ENCODE results near the gene CDH4.

Gene CDH4

DNA sequence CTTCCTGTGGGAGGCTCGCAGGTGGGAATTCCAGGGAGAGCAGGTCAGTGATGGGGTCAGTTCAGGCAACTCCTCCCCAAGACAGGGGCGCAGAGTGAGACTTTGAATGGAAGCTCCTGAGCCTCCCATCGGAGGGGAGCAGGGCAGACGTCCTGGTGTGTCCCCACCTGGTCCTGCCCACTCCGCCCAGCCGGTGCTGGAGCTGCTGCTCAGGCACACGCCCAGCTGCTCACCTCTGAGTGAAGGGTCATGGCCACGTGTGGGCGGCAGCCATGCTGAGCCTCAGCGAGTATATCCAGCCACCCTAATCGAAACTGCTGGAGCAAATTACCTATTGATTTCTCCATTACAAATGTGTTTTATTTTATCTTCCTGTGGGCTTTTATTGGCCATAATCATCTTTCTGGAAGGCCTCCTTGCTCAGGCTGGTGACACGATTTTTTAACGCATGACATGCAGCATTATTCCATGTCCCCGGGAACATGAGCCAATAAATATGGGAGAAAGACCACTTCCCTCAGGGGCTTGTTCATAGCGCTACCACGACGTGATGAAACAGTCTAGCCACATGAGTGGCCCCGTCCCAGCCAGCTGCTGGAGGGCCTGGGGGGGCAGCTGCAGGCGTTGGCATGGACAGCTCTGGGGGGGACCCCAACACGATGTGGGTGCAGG, 665.5 kb downstream of the CDH4 start:
- no peaks in the 10 kb centered on the region for H3K4me1 Mint-ChIP-seq
- no peak overlapping the region for H3K4me3 Mint-ChIP-seq
- peaks cover 5% of the 10 kb centered on the region for H3K27me3 Mint-ChIP-seq
- no peaks in the 10 kb centered on the region for H3K9me3 Mint-ChIP-seq
- no peaks in the 10 kb centered on the region for H3K36me3 Mint-ChIP-seq
- H3K27ac Mint-ChIP-seq: no peak overlapping the region

- H3K9me3 Mint-ChIP-seq: no peaks in the 10 kb centered on the region
- H3K4me3 Mint-ChIP-seq: no peak overlapping the region
- H3K27me3 Mint-ChIP-seq: peaks cover 5% of the 10 kb centered on the region
- H3K36me3 Mint-ChIP-seq: no peaks in the 10 kb centered on the region
- H3K27ac Mint-ChIP-seq: no peak overlapping the region
- H3K4me1 Mint-ChIP-seq: no peaks in the 10 kb centered on the region
These were observed 666.5 kb downstream of the CDH4 start for GRCh38 chr20:61918548-61918947.

DNA sequence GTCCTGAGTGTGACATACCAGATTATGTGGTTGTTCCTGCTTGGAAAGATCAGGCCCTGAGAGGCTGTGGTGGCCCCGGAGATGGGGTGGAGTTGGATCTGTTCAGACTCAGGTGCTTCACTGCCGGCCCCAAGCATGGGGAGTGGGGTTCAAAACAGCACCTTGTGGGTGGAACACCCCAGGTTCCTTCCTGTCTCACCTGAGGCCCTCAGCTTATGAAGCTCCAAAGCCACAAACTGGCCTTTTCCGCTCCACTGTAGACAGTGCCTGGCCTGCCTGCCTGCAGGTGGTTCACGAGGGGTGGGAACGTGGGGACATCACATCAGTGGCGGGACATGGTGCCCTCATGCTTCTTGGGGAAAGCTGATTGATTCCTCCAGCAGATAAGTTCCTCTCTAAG, 667.2 kb downstream of the CDH4 start:
- H3K4me3 Mint-ChIP-seq: no peak overlapping the region
- peaks cover 4% of the 10 kb centered on the region for H3K27me3 Mint-ChIP-seq
- H3K9me3 Mint-ChIP-seq: no peaks in the 10 kb centered on the region
- no peaks in the 10 kb centered on the region for H3K4me1 Mint-ChIP-seq
- no peaks in the 10 kb centered on the region for H3K36me3 Mint-ChIP-seq
- H3K27ac Mint-ChIP-seq: no peak overlapping the region

DNA sequence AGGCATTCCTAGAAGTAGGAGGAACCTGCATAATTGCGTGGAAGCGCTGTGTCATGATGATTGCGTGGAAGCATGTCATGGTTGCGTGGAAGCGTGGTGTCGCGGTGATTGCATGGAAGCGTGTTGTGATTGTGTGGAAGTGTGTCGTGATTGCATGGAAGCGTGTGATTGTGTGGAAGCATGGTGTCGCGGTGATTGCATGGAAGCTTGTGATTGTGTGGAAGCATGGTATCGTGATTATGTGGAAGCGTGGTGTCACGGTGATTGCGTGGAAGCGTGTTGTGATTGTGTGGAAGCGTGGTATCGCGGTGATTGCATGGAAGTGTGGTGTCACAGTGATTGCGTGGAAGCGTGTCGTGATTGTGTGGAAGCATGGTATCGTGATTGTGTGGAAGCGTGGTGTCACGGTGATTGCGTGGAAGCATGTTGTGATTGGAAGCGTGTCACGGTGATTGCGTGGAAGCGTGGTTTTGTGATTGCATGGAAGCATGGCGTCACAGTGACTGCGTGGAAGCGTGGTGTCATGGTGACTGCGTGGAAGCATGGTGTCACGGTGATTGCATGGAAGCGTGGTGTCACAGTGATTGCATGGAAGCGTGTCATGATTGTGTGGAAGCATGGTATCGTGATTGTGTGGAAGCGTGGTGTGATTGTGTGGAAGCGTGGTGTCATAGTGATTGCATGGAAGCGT, 667.8 kb downstream of the CDH4 start:
- Mint-ChIP-seq H3K27me3 (peaks cover 2% of the 10 kb centered on the region), H3K4me1 (no peaks in the 10 kb centered on the region), H3K36me3 (no peaks in the 10 kb centered on the region), H3K27ac (no peak overlapping the region), H3K9me3 (no peaks in the 10 kb centered on the region), H3K4me3 (no peak overlapping the region)

DNA sequence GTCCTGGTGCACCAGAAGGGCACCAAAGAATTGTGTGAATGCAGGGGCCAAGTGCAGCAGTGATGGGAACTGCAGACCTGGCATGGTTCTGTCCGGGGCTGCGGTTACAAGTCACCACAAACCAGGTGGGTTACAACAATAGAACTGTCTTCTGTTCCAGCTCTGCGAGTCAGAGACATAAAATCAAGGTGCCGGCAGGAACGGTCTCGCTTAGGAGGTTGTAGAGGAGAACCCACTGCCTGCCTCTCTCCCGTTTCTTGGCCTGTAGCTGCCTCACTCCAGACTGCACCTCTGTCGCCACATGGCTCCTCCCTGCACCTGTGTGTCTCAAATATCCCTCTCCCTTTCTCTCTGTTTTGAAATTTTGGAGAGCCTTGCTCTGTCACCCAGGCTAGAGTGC, 670.4 kb downstream of the CDH4 start:
- Mint-ChIP-seq H3K27ac (no peak overlapping the region), H3K4me3 (no peak overlapping the region), H3K36me3 (no peaks in the 10 kb centered on the region), H3K4me1 (no peaks in the 10 kb centered on the region), H3K9me3 (no peaks in the 10 kb centered on the region), H3K27me3 (no peaks in the 10 kb centered on the region)

DNA sequence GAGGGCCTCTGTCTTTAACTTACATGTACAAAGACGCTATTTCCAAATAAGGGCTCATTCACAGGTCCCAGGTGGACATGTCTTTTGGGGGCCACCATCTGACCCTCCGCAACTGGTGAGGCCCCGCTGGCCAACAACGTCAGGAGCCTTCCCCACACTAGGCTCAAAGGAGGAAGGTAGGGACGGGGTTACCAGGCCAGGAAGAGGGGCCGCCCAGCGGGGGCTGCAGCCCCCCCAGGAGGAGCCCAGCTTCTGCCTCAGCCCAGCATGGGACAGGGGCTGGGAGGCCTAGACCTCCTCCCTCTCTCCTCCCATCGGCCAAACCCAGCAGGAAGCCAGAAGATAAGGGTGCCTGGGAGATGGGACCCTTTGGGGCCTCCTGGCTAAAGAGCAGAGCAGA, 670.9 kb downstream of the CDH4 start:
- no peak overlapping the region for H3K4me3 Mint-ChIP-seq
- H3K27me3 Mint-ChIP-seq: no peaks in the 10 kb centered on the region
- H3K4me1 Mint-ChIP-seq: no peaks in the 10 kb centered on the region
- no peak overlapping the region for H3K27ac Mint-ChIP-seq
- no peaks in the 10 kb centered on the region for H3K36me3 Mint-ChIP-seq
- H3K9me3 Mint-ChIP-seq: no peaks in the 10 kb centered on the region

GRCh38 chr20:61923371-61924166, 671.5 kb downstream of the CDH4 start:
- Mint-ChIP-seq H3K4me1 (no peaks in the 10 kb centered on the region), H3K9me3 (no peaks in the 10 kb centered on the region), H3K27ac (no peak overlapping the region), H3K27me3 (no peaks in the 10 kb centered on the region), H3K4me3 (no peak overlapping the region), H3K36me3 (no peaks in the 10 kb centered on the region)

GRCh38 chr20:61924211-61924857, 672.3 kb downstream of the CDH4 start:
- Mint-ChIP-seq H3K27ac (no peak overlapping the region), H3K9me3 (no peaks in the 10 kb centered on the region), H3K27me3 (no peaks in the 10 kb centered on the region), H3K36me3 (no peaks in the 10 kb centered on the region), H3K4me1 (no peaks in the 10 kb centered on the region), H3K4me3 (no peak overlapping the region)

DNA sequence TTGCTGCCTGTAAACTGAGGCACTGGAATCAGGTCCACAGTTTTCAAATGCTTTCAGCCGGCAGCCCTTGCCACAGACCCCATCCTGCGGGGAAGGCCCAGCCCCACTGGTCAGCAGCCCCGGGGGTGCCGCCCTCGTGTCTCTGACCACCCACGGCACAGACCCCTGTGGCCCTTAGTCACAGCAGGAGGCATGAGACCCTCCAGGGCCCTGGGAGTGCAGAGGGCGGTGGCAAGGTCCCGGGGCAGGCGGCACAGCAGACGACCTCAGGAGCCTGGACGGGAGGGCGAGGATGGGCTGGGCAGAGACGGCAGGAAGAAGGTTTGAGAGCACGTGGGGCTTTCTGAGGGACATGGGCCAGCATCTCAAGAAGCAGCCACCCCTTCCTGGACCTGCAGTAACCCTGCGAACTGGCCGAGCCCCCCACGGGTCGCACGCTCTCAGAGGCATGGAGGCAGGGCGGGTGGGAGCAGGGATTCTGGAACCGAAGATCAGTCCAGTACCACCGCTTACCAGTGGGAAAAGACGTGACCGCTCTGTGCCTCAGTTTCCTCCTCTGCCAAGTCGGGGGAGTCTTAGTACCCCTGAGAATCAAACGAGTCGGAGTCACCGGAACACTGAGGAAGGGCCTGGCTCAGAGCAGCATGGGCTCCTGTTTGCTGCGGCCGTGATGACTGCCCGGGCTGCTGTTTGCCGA, 672.9 kb downstream of the CDH4 start:
- Mint-ChIP-seq H3K4me1 (no peaks in the 10 kb centered on the region), H3K27me3 (no peaks in the 10 kb centered on the region), H3K9me3 (no peaks in the 10 kb centered on the region), H3K4me3 (no peak overlapping the region), H3K36me3 (no peaks in the 10 kb centered on the region), H3K27ac (no peak overlapping the region)

DNA sequence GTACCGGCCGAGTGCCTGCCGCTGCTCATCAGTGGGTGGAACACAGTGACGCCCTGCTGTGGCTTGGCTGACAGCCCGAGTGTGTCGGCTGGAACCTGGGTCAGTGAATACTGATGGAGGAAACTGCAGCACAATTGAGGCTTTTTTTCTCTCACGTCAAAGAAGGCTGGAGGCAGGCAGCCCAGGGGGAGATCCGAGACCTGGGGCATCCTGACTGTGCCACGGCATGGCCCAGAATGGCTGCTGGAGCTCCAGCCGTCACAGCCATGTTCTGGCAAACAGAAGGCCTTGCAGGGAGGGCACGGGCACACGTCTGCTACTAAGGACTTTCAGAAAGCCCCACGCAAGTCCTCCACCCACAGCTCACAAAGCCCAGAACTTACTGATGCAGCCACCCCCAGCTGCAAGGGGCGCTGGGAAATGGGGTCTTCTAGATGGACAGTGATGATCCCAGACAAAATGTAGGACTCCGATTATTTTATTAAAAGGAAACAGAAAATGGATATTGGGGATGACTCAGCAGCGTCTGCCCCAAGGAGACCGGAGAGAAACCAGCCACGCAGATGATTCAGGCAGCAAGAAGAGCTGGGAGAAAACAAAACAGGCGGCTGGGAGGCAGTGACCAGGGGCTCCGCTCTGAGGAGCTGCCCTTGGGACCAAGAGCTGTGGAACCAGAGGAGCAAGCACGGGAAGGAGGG, 673.6 kb downstream of the CDH4 start:
- Mint-ChIP-seq H3K9me3 (no peaks in the 10 kb centered on the region), H3K36me3 (no peaks in the 10 kb centered on the region), H3K27me3 (no peaks in the 10 kb centered on the region), H3K4me3 (no peak overlapping the region), H3K27ac (peak overlapping the region; percentile 4), H3K4me1 (no peaks in the 10 kb centered on the region)

GRCh38 chr20:61926253-61926613, 674.2 kb downstream of the CDH4 start:
- no peaks in the 10 kb centered on the region for H3K27me3 Mint-ChIP-seq
- no peak overlapping the region for H3K27ac Mint-ChIP-seq
- H3K4me3 Mint-ChIP-seq: no peak overlapping the region

GRCh38 chr20:61926796-61927192, 674.7 kb downstream of the CDH4 start:
- no peaks in the 10 kb centered on the region for H3K4me1 Mint-ChIP-seq
- H3K4me3 Mint-ChIP-seq: no peak overlapping the region
- no peaks in the 10 kb centered on the region for H3K36me3 Mint-ChIP-seq

More at GRCh38 chr20:61926253-61926613, 674.2 kb downstream of the CDH4 start:
- Mint-ChIP-seq H3K36me3 (no peaks in the 10 kb centered on the region), H3K4me1 (no peaks in the 10 kb centered on the region), H3K9me3 (no peaks in the 10 kb centered on the region)

DNA sequence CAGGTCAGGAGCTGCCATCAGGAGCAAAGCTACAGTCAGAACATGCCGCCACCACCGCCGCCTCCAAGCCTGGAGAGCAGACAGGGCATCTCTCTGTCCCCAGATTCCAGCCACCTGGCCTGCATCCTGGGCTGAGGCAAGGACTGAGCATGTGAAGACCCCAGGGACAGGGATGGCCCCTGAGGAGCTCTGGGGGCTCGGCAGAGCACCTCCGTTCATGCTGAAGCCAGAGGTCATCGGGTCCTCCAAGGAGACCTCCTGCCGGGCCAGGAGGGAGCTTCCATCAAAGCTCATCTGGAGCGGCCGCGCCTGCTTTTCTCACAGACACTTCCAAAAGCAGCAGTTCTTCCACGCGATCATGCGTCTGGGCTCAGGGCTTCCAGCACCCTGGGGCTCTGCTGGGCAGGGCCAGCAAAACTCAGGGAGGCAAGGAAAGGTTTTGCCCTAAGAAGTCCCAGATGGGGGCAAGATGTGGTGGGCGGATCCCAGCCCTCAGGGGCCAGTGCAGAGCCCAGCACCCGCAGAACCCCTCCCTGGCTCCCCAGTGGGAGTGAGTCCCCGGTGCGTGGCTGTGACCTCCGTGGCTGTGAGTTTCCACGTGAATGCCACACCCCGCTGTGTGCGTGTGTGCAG, 675.2 kb downstream of the CDH4 start:
- Mint-ChIP-seq H3K36me3 (no peaks in the 10 kb centered on the region), H3K4me3 (no peak overlapping the region), H3K27ac (no peak overlapping the region), H3K4me1 (no peaks in the 10 kb centered on the region), H3K9me3 (no peaks in the 10 kb centered on the region), H3K27me3 (no peaks in the 10 kb centered on the region)

More at GRCh38 chr20:61926796-61927192, 674.7 kb downstream of the CDH4 start:
- Mint-ChIP-seq H3K9me3 (no peaks in the 10 kb centered on the region), H3K27ac (no peak overlapping the region), H3K27me3 (no peaks in the 10 kb centered on the region)

- Mint-ChIP-seq H3K36me3 (no peaks in the 10 kb centered on the region), H3K9me3 (no peaks in the 10 kb centered on the region)
These were observed 675.9 kb downstream of the CDH4 start for GRCh38 chr20:61927826-61928541.

More at GRCh38 chr20:61927826-61928541, 675.9 kb downstream of the CDH4 start:
- Mint-ChIP-seq H3K27me3 (no peaks in the 10 kb centered on the region), H3K4me3 (no peak overlapping the region), H3K4me1 (no peaks in the 10 kb centered on the region), H3K27ac (peak overlapping the region; percentile 41)
